Measurements from ENCODE around the gene TPM4. TPM values are rescaled to one million over a fixed set of nuclear protein-coding genes. Genes with fewer than 3 reads are reported as not detected.

Gene TPM4
- total RNA-seq, 1 donor: 1,097 TPM

DNA sequence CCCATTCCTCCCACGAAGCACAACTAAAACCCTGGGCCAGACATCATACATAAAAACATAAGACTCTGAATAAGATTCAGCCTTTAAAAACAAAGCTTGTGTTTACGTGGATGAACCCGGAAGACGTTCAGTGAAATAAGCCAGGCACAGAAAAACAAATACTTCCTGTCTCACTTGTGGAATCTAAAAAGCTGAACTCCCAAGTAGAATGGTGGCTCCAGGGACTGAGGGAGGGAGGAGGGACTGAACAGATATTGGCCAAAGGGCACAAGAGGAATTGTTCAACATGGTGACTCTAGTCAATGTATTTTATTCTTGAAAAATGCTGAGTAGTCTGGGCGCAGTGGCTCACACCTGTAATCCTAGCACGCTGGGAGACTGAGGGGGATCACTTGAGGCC, 35.7 kb upstream of the TPM4 start:
- no peak for DNase-seq (ENCODE audit: low read depth)
- TF ChIP-seq, protein P1, sequence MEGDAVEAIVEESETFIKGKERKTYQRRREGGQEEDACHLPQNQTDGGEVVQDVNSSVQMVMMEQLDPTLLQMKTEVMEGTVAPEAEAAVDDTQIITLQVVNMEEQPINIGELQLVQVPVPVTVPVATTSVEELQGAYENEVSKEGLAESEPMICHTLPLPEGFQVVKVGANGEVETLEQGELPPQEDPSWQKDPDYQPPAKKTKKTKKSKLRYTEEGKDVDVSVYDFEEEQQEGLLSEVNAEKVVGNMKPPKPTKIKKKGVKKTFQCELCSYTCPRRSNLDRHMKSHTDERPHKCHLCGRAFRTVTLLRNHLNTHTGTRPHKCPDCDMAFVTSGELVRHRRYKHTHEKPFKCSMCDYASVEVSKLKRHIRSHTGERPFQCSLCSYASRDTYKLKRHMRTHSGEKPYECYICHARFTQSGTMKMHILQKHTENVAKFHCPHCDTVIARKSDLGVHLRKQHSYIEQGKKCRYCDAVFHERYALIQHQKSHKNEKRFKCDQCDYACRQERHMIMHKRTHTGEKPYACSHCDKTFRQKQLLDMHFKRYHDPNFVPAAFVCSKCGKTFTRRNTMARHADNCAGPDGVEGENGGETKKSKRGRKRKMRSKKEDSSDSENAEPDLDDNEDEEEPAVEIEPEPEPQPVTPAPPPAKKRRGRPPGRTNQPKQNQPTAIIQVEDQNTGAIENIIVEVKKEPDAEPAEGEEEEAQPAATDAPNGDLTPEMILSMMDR (IDR thresholded peaks at IDR 0.05; ENCODE audit: insufficient read depth, low read length): no peak
- H3K4me3 ChIP-seq (ENCODE audit: low read depth, low read length): no peak overlapping the region

DNA sequence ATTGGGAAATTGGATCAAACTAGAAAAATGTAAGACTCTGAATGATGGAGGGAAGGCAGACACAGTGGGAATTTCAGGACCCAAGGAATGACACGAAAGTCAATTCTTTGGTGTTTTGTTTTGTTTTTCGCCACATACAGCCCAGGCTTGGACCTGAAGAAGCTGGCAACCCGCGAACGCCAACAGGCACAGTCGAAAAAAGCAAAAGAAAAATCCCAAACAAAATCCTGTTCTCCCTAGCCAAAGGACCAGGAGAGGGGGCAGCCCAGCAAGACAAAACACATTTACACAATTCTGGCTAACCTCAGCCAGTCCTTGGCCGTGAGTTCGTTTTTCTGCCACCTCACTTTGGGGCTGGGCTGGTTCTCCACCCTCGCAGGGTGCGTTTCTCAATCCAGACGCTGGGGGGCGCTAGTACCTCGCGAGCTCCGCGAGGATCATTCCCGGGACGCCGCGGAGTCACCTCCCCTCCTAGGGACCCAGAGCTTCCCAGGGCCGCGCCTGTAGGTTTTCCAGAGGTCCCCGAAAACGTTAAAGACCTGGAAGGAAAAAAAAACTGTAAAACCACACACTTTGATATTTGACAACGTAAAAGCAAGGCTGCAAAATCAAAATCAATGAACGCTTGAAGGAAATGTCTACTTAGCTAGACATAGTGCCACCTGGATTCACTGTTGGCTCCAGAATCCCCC, 34.9 kb upstream of the TPM4 start:
- TF ChIP-seq, protein P1 (IDR thresholded peaks at IDR 0.05; ENCODE audit: insufficient read depth, low read length): peak; percentile 89
- DNase-seq (ENCODE audit: low read depth): peak; percentile 80
- H3K4me3 ChIP-seq (ENCODE audit: low read depth, low read length): peak overlapping the region; percentile 40

DNA sequence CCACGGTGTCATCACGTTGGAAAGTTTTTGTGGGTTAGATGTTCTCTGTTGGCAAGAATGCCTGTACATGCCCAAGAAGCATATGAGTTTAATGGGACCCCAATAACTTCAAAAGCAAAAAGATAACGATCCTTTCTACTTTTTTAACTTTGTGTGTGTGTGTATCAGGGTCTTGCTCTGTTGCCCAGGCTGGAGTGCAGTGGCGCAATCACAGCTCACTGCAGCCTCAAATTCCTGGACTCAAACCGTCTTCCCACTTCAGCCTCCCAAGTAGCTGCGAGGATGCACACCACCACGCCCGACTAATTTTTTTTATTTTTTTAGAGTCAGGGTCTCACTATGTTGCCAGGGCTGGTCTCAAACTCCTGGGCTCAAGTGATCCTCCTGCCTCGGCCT, 34.3 kb upstream of the TPM4 start:
- no peak for DNase-seq (ENCODE audit: low read depth)
- H3K4me3 ChIP-seq (ENCODE audit: low read depth, low read length): no peak overlapping the region
- TF ChIP-seq, protein P1 (IDR thresholded peaks at IDR 0.05; ENCODE audit: insufficient read depth, low read length): no peak

DNA sequence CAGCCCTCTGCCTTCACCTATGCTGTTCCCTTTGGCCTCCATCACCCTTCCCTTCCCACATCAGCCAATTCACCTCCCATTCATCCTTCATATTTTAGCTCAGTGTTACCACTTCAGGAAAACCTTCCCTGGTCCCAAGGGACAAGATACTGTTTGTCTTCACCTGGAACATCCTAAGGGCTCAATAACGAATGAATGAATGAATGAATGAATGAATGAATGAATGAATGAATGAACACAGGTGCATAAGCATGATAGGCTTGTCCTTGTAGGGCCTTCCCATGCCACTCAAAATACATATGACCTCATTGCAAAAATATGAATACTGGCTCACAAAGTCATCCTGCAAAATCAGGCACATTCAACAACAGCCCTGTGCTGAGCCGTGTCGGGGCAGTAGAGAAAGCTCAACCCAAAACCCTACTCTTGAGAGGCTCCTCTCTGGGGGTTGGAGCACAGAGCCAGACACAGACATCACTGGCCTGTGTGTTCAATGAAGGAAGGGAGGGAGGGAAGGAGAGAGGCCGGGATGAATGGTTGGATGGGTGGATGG, 33.7 kb upstream of the TPM4 start:
- TF ChIP-seq, protein P1 (IDR thresholded peaks at IDR 0.05; ENCODE audit: insufficient read depth, low read length): no peak

DNA sequence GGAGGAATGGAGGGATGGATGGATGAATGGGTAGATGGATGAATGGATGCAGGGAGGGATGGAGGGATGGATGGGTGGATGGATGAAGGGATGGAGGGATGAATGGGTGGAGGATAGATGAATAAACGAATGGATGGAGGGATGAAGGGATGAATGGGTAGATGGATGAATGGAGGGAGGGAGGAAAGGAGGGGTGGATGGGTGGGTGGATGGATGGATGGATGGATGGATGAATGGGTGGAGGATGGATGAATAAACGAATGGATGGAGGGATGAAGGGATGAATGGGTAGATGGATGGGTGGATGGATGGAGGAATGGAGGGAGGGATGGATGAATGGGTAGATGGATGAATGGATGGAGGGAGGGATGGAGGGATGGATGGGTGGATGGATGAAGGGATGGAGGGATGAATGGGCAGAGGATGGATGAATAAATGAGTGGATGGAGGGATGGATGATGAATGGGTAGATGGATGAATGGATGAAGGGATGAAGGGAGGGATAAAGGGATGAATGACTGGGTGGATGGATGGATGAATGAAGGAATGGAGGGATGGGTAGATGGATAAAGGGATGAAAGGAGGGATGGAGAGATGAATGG, 33.0 kb upstream of the TPM4 start:
- H3K4me3 ChIP-seq (ENCODE audit: low read depth, low read length): no peak overlapping the region
- DNase-seq (ENCODE audit: low read depth): no peak
- TF ChIP-seq, protein P1 (IDR thresholded peaks at IDR 0.05; ENCODE audit: insufficient read depth, low read length): no peak

More for the DNA sequence above, 33.7 kb upstream of the TPM4 start:
- H3K4me3 ChIP-seq (ENCODE audit: low read depth, low read length): no peak overlapping the region
- peak; percentile 24 for DNase-seq (ENCODE audit: low read depth)

DNA sequence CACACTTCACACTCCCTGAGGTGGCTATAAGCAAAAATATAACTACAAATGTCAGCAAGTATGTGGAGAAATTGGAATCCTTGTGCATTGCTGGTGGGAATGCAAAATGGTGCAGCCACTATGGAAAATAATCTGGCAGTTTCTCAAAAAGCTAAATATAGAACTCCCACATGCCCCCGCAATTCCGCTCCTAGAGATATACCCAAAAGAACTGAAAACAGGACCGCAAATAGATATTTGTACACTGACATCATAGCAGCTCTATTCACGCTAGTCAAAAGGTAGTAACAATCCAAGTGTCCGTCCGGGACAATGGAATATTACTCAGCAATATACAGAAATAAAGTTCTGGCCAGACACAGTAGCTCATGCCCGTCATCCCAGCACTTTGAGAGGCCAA, 31.5 kb upstream of the TPM4 start:
- H3K4me3 ChIP-seq (ENCODE audit: low read depth, low read length): no peak overlapping the region
- TF ChIP-seq, protein P1 (IDR thresholded peaks at IDR 0.05; ENCODE audit: insufficient read depth, low read length): no peak
- DNase-seq (ENCODE audit: low read depth): no peak
